T-cell (primary cell): ENCODE results near the gene CCDC83. TPM values are rescaled to one million over a fixed set of nuclear protein-coding genes. Genes with fewer than 3 reads are reported as not detected.
A peak's percentile ranks its signal among the peaks of the same experiment; 100 is the strongest.

Experiments used
- ATAC-seq, 4 experiments: fragments of 200-7000 bp in 3 of 4; fragments of 150-1000 bp in 1 of 4; cut with Tn5 transposase; replicated peaks in 1 of 4; 1 replicate in 3 of 4; 2 replicates in 1 of 4; pipeline ENCODE4 v1.10.0; 2021; ENCODE audit warnings: moderate library complexity in 3 of 4, mild to moderate bottlenecking in 2 of 4, moderate number of reproducible peaks in 1 of 4
- CTCF ChIA-PET, 2 donors: fragments of 300-600 bp; sonication (Branson Sonifier 250); formaldehyde crosslinking; loops; one replicate each; lab custom pipeline; 2022; ENCODE audit warnings: antibody characterized with exemption in 2 of 2; lab: Charles Lee
- POLR2A ChIA-PET, 2 donors: fragments of 300-600 bp; sonication (Branson Sonifier 250); formaldehyde crosslinking; loops; one replicate each; lab custom pipeline; 2022; ENCODE audit warnings: antibody characterized with exemption in 2 of 2; lab: Charles Lee
- DNase-seq, 35 experiments: peaks; one replicate each; pipeline versions ENCODE4 v3.0.0 to v3.0.0-alpha.2; 2013 to 2023
- H3K27ac ChIP-seq: one replicate; pipeline ENCODE4 v1.5.1; 2013; ENCODE audit warnings: low read length
- H3K27me3 ChIP-seq, 2 experiments: replicated peaks in 1 of 2; 1 replicate in 1 of 2; 2 replicates in 1 of 2; pipeline versions ENCODE4 v1.6.1 to v1.7.0; 2013; ENCODE audit warnings: low read length in 1 of 2, mixed read lengths in 1 of 2; ENCODE audit not compliant: control insufficient read depth in 2 of 2, insufficient read depth in 2 of 2; ENCODE audit errors: extremely low read depth in 1 of 2
- H3K36me3 ChIP-seq, 2 donors: 1 replicate in 1 of 2; 2 replicates in 1 of 2; pipeline versions ENCODE4 v1.6.1 to v1.7.0; 2013; ENCODE audit warnings: low read length in 1 of 2; ENCODE audit not compliant: control insufficient read depth in 2 of 2, insufficient read depth in 1 of 2; ENCODE audit errors: extremely low read depth in 1 of 2
- H3K4me1 ChIP-seq, 2 experiments: 1 replicate in 1 of 2; 2 replicates in 1 of 2; pipeline versions ENCODE4 v1.6.1 to v1.7.0; 2013; ENCODE audit warnings: low read length in 2 of 2, mixed read lengths in 1 of 2; ENCODE audit not compliant: insufficient read depth in 2 of 2, control insufficient read depth in 1 of 2; ENCODE audit errors: extremely low read depth in 1 of 2
- H3K4me3 ChIP-seq, 2 donors: 1 replicate in 1 of 2; 2 replicates in 1 of 2; pipeline versions ENCODE4 v1.5.1 to v1.7.0; 2013; ENCODE audit warnings: mild to moderate bottlenecking in 2 of 2, low read length in 1 of 2, moderate library complexity in 1 of 2; ENCODE audit not compliant: control insufficient read depth in 1 of 2; ENCODE audit errors: extremely low read depth in 1 of 2
- H3K9me3 ChIP-seq: 2 replicates; pipeline ENCODE4 v1.7.0; 2013
- H3K27ac Mint-ChIP-seq, 2 donors: one replicate each; pipeline ENCODE4 v1.8.0; 2020 to 2021; ENCODE audit warnings: mild to moderate bottlenecking in 2 of 2, mixed read lengths in 2 of 2
- H3K27me3 Mint-ChIP-seq, 2 donors: one replicate each; pipeline ENCODE4 v1.8.0; 2021 to 2022; ENCODE audit warnings: mixed read lengths in 2 of 2
- H3K36me3 Mint-ChIP-seq: one replicate; pipeline ENCODE4 v1.8.0; 2021; ENCODE audit warnings: mixed read lengths
- H3K4me1 Mint-ChIP-seq, 3 donors: one replicate each; pipeline ENCODE4 v1.8.0; 2020 to 2022; ENCODE audit warnings: mixed read lengths in 3 of 3, mild to moderate bottlenecking in 1 of 3
- H3K4me3 Mint-ChIP-seq, 3 donors: one replicate each; pipeline ENCODE4 v1.8.0; 2020 to 2022; ENCODE audit warnings: mild to moderate bottlenecking in 3 of 3, mixed read lengths in 3 of 3, moderate library complexity in 3 of 3
- H3K9me3 Mint-ChIP-seq, 3 donors: one replicate each; pipeline ENCODE4 v1.8.0; 2020 to 2022; ENCODE audit warnings: mixed read lengths in 3 of 3
- WGBS: methylation state at CpG from one replicate; pipeline ENCODE4 v1.1.5; 2013; ENCODE audit warnings: missing lambda C conversion rate; ENCODE audit not compliant: insufficient coverage; 5-methylcytosine and 5-hydroxymethylcytosine counted together
- total RNA-seq, 35 experiments: library from RNA in 6 of 35; stranded (reverse) in 6 of 35; fragments of 120-200 nt in 1 of 35; gene quantifications; one replicate each; pipeline versions ENCODE4 v1.2.1 to v1.2.4 and lab custom pipeline; 2013 to 2026

Gene CCDC83
- total RNA-seq, 5 donors from 2014 or later (not counting 1 experiment from before 2014, with no cell fraction given): 0.10 TPM; not detected in 4

DNA sequence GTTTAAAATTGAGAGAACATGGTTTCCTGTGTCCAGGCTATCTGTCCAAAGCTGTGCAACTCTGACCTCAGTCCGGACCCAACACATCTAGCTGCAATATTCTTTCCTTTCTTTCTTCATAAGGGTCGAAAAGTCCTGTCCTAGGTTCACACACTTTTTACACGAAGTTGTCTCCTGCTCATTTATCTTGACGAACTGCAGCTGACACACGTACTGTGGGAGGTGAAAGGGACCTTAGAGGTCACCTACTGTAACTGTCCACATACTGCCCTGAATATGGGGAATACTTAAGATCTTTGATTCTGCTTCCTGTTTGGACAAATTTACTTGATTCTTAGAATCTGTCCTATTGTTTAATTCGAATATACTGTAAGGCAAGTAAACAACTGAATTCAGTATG lies 105.9 kb downstream of the CCDC83 start:
- Histone ChIP-seq H3K4me1 (no peaks in the 10 kb centered on the region), H3K4me3 (no peak overlapping the region), H3K9me3 (no peaks in the 10 kb centered on the region), H3K27ac (no peak overlapping the region), H3K27me3 (no peaks in the 10 kb centered on the region), H3K36me3 (peaks cover 4 to 66% of the 10 kb centered on the region in 2 donors)
- Mint-ChIP-seq H3K4me3 (no peak overlapping the region), H3K27me3 (no peaks in the 10 kb centered on the region), H3K4me1 (peaks cover 0 to 4% (median 0%) of the 10 kb centered on the region in 3 donors), H3K27ac (no peak overlapping the region), H3K36me3 (peaks cover 81% of the 10 kb centered on the region), H3K9me3 (no peaks in the 10 kb centered on the region)
- ChIA-PET POLR2A (no interaction called here), CTCF (interaction anchor here in 1 of 2 donors (0.6 kb wide), 1 partner anchor 39 kb away, joined by 3 read pairs; no protein-coding TSS in a partner anchor)
- no CpG with 5 or more reads among the region's 6 CpGs for WGBS
- no peak for DNase-seq
- ATAC-seq: no peak

DNA sequence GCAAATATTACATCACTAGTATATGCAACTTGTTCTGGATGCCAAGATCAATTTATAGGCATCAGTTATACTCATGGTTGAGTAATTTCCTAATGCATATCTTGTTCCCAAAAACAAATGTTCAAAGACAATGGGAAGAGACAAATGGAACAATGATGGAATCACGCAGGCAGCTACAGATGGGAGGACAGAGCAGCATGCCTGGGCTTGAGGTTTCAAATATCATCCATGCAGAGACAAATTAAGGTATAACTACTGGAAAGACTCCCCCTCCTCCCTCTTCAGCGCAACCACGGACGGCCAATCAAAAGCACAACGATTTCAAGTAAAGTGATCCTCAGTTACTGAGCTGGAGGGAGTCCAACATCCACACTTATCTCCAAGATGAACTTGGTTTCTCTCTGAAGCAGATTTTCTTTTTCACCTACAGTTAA lies 106.8 kb downstream of the CCDC83 start:
- no peaks in the 10 kb centered on the region for H3K27me3 ChIP-seq
- CTCF ChIA-PET: no interaction called here
- H3K36me3 Mint-ChIP-seq: peaks cover 75% of the 10 kb centered on the region
- peaks cover 4 to 67% of the 10 kb centered on the region in 2 donors for H3K36me3 ChIP-seq
- H3K27ac ChIP-seq: no peak overlapping the region
- POLR2A ChIA-PET: no interaction called here
- no peak overlapping the region for H3K4me3 ChIP-seq
- H3K9me3 Mint-ChIP-seq: no peaks in the 10 kb centered on the region
- H3K27me3 Mint-ChIP-seq: no peaks in the 10 kb centered on the region
- H3K9me3 ChIP-seq: no peaks in the 10 kb centered on the region
- no peaks in the 10 kb centered on the region for H3K4me1 ChIP-seq
- 80% methylated on average over 5 of the region's 5 CpGs for WGBS
- ATAC-seq (no peak), DNase-seq (no peak)
- no peak overlapping the region for H3K4me3 Mint-ChIP-seq
- H3K4me1 Mint-ChIP-seq: peaks cover 0 to 4% (median 0%) of the 10 kb centered on the region in 3 donors
- H3K27ac Mint-ChIP-seq: no peak overlapping the region

DNA sequence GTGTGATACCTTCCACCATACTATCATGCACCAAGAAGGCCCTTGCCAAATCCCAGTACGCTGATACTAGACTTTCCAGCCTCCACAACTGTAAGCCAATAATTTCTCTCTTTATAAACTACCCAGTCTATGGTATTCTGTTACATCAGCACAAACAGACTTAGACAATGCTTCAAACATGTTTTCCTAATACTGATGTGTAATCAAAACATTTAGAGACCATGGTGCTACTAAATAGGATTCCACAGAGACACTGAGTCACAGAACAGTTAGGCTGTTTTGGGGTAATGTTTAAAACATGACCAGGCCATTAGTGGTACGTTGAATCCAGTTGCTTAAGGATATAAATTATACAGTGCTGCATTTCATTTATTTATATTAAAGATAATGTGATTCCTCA lies 110.0 kb downstream of the CCDC83 start:
- DNase-seq (no peak), ATAC-seq (no peak)
- no peak overlapping the region for H3K4me3 Mint-ChIP-seq
- no peaks in the 10 kb centered on the region for H3K27me3 ChIP-seq
- H3K4me1 ChIP-seq: no peaks in the 10 kb centered on the region
- H3K4me1 Mint-ChIP-seq: peaks cover 11 to 18% (median 14%) of the 10 kb centered on the region in 3 donors
- H3K9me3 Mint-ChIP-seq: no peaks in the 10 kb centered on the region
- H3K27me3 Mint-ChIP-seq: no peaks in the 10 kb centered on the region
- no peak overlapping the region for H3K4me3 ChIP-seq
- no peaks in the 10 kb centered on the region for H3K9me3 ChIP-seq
- H3K27ac Mint-ChIP-seq: peak overlapping the region in 1 of 2 donors; percentile 23
- peaks cover 68% of the 10 kb centered on the region for H3K36me3 Mint-ChIP-seq
- ChIA-PET POLR2A (no interaction called here), CTCF (interaction anchor here in 1 of 2 donors (0.8 kb wide), 1 partner anchor 27 kb away, joined by 4 read pairs; no protein-coding TSS in a partner anchor)
- 100% methylated on average over 1 of the region's 2 CpGs for WGBS
- no peak overlapping the region for H3K27ac ChIP-seq
- peaks cover 4 to 69% of the 10 kb centered on the region in 2 donors for H3K36me3 ChIP-seq

DNA sequence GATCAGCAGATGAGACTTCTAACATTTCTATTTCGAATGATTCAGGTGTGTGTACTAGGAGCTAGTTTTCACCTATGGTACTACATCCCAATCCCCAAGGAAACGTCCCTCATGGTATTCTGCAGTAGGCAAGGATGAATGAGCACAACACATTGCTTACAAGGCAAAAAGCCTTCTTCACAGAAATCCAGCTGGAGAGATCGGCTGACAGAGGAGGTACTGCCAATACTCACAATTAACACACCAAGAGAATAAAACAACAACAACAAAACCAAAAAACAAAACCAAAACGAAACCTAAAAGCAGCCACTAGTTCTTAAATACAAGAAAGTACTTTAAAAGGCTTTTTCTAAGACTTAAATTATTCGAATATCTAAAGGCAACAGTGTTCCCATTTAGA lies 112.3 kb downstream of the CCDC83 start:
- H3K36me3 Mint-ChIP-seq: peaks cover 61% of the 10 kb centered on the region
- POLR2A ChIA-PET: interaction anchor here in 1 of 2 donors (0.6 kb wide), 1 partner anchor 11 kb away, joined by 5 read pairs; no protein-coding TSS in a partner anchor
- H3K36me3 ChIP-seq: peaks cover 6 to 73% of the 10 kb centered on the region in 2 donors

More for the DNA sequence above, 112.3 kb downstream of the CCDC83 start:
- WGBS: 86% methylated on average over 3 of the region's 5 CpGs
- CTCF ChIA-PET: interaction anchor here in 1 of 2 donors (0.8 kb wide), 1 partner anchor 12 kb away, joined by 3 read pairs; no protein-coding TSS in a partner anchor
- no peaks in the 10 kb centered on the region for H3K9me3 ChIP-seq
- DNase-seq: no peak
- no peaks in the 10 kb centered on the region for H3K27me3 Mint-ChIP-seq
- peak overlapping the region in 1 of 2 donors; percentile 45 for H3K27ac Mint-ChIP-seq
- peaks cover 11 to 21% (median 14%) of the 10 kb centered on the region in 3 donors for H3K4me1 Mint-ChIP-seq
- ATAC-seq: no peak
- no peaks in the 10 kb centered on the region for H3K27me3 ChIP-seq
- H3K4me1 ChIP-seq: no peaks in the 10 kb centered on the region
- no peak overlapping the region for H3K27ac ChIP-seq
- no peaks in the 10 kb centered on the region for H3K9me3 Mint-ChIP-seq
- H3K4me3 ChIP-seq: no peak overlapping the region
- no peak overlapping the region for H3K4me3 Mint-ChIP-seq

Other genes with a start within 250 kb of the CCDC83 start
- gene DLG2, start 228.0 kb upstream of the CCDC83 start, total RNA-seq: 1 to 10 TPM; 2.3 to 4.1 (median 2.9) TPM
- gene TMEM126B, start 226.8 kb upstream of the CCDC83 start, total RNA-seq: 10 to 100 TPM; 25.2 to 40.6 (median 34.4) TPM
- 10 to 100 TPM; 17.3 to 20.9 (median 19.0) TPM for gene TMEM126A, start 207.4 kb upstream of the CCDC83 start, total RNA-seq
- gene CREBZF, start 190.3 kb upstream of the CCDC83 start, total RNA-seq: 10 to 100 TPM; 58.8 to 93.6 (median 86.5) TPM
- gene CCDC89, start 169.2 kb upstream of the CCDC83 start, total RNA-seq: 1 to 10 TPM in 1 of 5 donors, under 1 TPM in 4; 0.50 to 1.1 (median 0.53) TPM
- 10 to 100 TPM; 19.8 to 85.4 (median 31.3) TPM for gene SYTL2, start 44.2 kb upstream of the CCDC83 start, total RNA-seq
- 100 to 1,000 TPM in 4 of 5 donors, 10 to 100 TPM in 1; 97.7 to 121 (median 105) TPM for gene PICALM, start 213.7 kb downstream of the CCDC83 start, total RNA-seq